D721Med (cell line): Measurements from ENCODE around the gene RBMY1B.
"Not testable (repeated sequence)": the region's sequence is repeated elsewhere in the genome, so short reads cannot be mapped to it uniquely, and the experiment has no call there.

ENCODE experiments used
- DNase-seq: peaks from one replicate; pipeline ENCODE4 v3.0.0; 2011; ENCODE audit warnings: low spot score; ENCODE audit not compliant: insufficient read length
- FAIRE-seq: peaks from 2 replicates; lab custom pipeline; 2011; peaks lifted over from hg19 to GRCh38; lab: Jason Lieb, UNC
- TF ChIP-seq, protein P1 (sequence below): IDR thresholded peaks from 2 replicates; pipeline ENCODE4 v1.5.1; 2012; ENCODE audit warnings: mild to moderate bottlenecking, control low read depth; ENCODE audit not compliant: insufficient read depth; ENCODE audit errors: missing control alignments

Gene RBMY1B

DNA sequence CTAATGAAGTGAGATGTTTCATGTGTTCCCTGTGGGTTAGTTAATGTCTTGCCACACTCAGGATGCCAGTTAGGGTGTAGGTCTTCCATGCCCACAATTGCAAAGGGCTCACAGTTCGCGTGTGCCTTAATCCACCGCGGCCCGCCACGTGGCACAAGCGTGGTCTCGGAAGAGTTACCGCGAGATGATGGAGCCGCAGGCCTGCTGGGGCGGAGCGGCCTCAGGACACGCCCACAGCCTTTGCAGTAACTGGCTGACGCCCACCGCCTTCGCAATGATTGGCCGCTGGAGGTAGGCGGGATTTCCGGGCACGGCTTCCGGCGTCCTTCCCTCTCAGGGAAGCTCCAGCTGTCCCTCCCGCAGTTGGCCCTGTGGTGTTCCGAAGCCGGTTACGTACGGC, at the start of gene RBMY1B:
TSS of gene RBMY1B (plus strand) at position 301 of the 400 bp plus-strand sequence. CDS start 2,013 bp downstream, outside the sequence.
- DNase-seq, FAIRE-seq: not testable (repeated sequence)

DNA sequence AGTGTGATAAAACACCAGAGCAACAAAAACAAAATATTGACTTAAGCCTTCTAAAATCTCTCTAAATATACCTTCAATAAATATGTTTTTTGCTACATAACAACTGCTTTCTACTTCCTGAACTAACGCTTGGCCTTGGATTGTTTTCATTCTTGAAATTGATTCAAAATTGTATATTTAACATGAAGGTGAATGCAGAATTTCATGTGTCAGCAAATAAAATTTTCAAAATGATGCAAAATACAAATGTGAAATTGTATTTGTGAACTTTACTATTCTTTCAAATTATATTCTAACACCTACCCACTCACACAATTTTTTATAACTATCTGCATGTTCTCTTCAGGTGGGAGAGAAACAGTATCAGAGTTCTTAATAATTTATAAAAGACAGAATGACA, 48.2 kb upstream of the RBMY1B start:
- not testable (repeated sequence) for DNase-seq, FAIRE-seq

DNA sequence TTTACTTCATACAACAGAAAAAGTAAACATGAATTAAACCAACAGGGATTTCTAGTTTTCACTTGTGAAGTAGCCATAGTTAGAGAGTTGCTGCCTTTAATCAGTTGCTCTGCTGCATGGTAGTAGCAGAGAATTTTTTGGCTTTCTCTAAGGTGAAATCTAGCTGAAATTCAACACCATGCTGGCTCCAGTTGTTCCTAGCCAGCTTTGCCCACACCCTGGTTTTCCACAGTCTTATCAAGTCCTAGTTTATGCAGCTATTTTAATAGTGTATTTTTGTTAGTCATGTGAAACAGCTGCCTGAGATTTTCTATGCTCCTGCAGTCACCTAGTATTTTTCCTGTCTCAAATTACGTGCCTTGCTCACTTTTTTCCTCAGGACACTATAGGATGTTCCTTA, 28.2 kb upstream of the RBMY1B start:
- DNase-seq (no peak), FAIRE-seq (no peak)
- TF ChIP-seq, protein P1, sequence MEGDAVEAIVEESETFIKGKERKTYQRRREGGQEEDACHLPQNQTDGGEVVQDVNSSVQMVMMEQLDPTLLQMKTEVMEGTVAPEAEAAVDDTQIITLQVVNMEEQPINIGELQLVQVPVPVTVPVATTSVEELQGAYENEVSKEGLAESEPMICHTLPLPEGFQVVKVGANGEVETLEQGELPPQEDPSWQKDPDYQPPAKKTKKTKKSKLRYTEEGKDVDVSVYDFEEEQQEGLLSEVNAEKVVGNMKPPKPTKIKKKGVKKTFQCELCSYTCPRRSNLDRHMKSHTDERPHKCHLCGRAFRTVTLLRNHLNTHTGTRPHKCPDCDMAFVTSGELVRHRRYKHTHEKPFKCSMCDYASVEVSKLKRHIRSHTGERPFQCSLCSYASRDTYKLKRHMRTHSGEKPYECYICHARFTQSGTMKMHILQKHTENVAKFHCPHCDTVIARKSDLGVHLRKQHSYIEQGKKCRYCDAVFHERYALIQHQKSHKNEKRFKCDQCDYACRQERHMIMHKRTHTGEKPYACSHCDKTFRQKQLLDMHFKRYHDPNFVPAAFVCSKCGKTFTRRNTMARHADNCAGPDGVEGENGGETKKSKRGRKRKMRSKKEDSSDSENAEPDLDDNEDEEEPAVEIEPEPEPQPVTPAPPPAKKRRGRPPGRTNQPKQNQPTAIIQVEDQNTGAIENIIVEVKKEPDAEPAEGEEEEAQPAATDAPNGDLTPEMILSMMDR, result no peak

DNA sequence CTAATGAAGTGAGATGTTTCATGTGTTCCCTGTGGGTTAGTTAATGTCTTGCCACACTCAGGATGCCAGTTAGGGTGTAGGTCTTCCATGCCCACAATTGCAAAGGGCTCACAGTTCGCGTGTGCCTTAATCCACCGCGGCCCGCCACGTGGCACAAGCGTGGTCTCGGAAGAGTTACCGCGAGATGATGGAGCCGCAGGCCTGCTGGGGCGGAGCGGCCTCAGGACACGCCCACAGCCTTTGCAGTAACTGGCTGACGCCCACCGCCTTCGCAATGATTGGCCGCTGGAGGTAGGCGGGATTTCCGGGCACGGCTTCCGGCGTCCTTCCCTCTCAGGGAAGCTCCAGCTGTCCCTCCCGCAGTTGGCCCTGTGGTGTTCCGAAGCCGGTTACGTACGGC, 23.4 kb downstream of the RBMY1B start, which contains the start of gene RBMY1A1:
TSS of gene RBMY1A1 (plus strand) at position 301 of the 400 bp plus-strand sequence. CDS start 2,013 bp downstream, outside the sequence.
- not testable (repeated sequence) for FAIRE-seq, DNase-seq

DNA sequence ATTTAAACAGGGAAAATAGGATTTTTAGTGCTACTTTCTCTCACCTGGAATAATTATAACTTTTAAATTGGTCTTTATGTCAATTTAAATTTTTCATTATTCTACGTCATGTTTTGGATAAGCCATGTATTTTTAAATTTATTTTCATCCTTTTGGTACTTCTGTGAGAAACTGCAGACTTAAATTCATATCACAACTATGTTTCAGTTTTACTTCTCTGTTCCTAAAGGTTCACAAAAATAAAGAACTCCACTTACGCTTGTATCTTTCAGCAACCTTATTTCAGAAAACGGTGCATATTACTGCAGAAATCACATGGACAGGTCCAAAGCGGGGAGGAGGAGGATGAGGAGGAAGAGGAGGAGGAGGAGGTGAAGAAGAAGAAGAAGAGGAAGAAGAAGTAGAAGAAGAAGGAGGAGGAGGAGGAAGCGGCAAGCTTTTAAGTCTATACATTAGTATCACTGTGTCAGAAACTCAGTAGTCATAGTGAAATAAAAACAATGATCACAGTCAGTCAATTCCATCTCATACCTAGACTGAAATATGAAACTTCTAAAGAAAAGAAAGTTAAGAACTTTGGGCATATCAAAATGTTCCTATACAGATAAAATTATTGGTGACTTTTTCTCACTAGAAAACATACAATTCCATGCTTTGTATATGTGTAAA, 48.3 kb downstream of the RBMY1B start:
- not testable (repeated sequence) for DNase-seq, FAIRE-seq
